DOHH2 (cell line): ENCODE results near the gene TBC1D2.
"Not testable (repeated sequence)": the region's sequence is repeated elsewhere in the genome, so short reads cannot be mapped to it uniquely, and the experiment has no call there.

ENCODE experiments used
- H3F3A ChIP-seq: fragments of 200-600 bp; sonication (generic), shearing (Covaris generic); 2 replicates; pipeline ENCODE4 v1.6.0; 2016; ENCODE audit warnings: antibody characterized with exemption, mild to moderate bottlenecking; ENCODE audit not compliant: control insufficient read depth, insufficient read depth
- H3K27ac ChIP-seq: fragments of 200-600 bp; sonication (generic); 2 replicates; pipeline ENCODE4 v1.5.1; 2014; ENCODE audit warnings: low read depth, mild to moderate bottlenecking, low read length, moderate library complexity
- H3K27me3 ChIP-seq: fragments of 200-600 bp; sonication (generic); 2 replicates; pipeline ENCODE4 v1.6.1; 2014; ENCODE audit warnings: mild to moderate bottlenecking, low read length, mixed read lengths; ENCODE audit not compliant: control insufficient read depth
- H3K36me3 ChIP-seq: fragments of 200-600 bp; sonication (generic); 2 replicates; pipeline ENCODE4 v1.6.1; 2014; ENCODE audit warnings: mild to moderate bottlenecking, low read length, moderate library complexity, mixed read lengths; ENCODE audit not compliant: control insufficient read depth
- H3K4me1 ChIP-seq: fragments of 200-600 bp; sonication (generic); 2 replicates; pipeline ENCODE4 v1.6.1; 2014; ENCODE audit warnings: mild to moderate bottlenecking, low read length, mixed read lengths; ENCODE audit not compliant: control insufficient read depth
- H3K4me2 ChIP-seq: fragments of 200-600 bp; sonication (generic); 2 replicates; pipeline ENCODE4 v1.6.0; 2014; ENCODE audit warnings: mild to moderate bottlenecking, low read length, moderate library complexity
- H3K4me3 ChIP-seq: fragments of 200-600 bp; sonication (generic); 2 replicates; pipeline ENCODE4 v1.5.1; 2014; ENCODE audit warnings: mild to moderate bottlenecking, low read length, mixed read lengths
- H3K79me2 ChIP-seq: fragments of 200-600 bp; sonication (generic); 2 replicates; pipeline ENCODE4 v1.6.1; 2014; ENCODE audit warnings: mild to moderate bottlenecking, low read length, mixed read lengths; ENCODE audit not compliant: control insufficient read depth
- H3K9me2 ChIP-seq: fragments of 200-600 bp; sonication (generic); replicated peaks from 2 replicates; pipeline ENCODE4 v1.6.1; 2014; ENCODE audit warnings: mild to moderate bottlenecking, low read length, mixed read lengths; ENCODE audit not compliant: control insufficient read depth
- H3K9me3 ChIP-seq: fragments of 200-600 bp; sonication (generic); 2 replicates; pipeline ENCODE4 v1.6.1; 2014; ENCODE audit warnings: antibody characterized with exemption, low read length, mixed read lengths; ENCODE audit not compliant: control insufficient read depth, insufficient read depth
- H4K20me1 ChIP-seq: fragments of 200-600 bp; sonication (generic); 2 replicates; pipeline ENCODE4 v1.6.0; 2014; ENCODE audit warnings: low read depth, mild to moderate bottlenecking, antibody characterized with exemption, low read length, moderate library complexity; ENCODE audit not compliant: control insufficient read depth, insufficient read depth
- CTCF ChIP-seq: fragments of 200-600 bp; sonication (generic); IDR thresholded peaks from one replicate; pipeline ENCODE4 v1.5.1; 2014; ENCODE audit warnings: antibody characterized with exemption, mild to moderate bottlenecking, low read depth, low read length; ENCODE audit not compliant: poor library complexity, severe bottlenecking
- EZH2phosphoT487 ChIP-seq: fragments of 200-600 bp; sonication (generic); IDR thresholded peaks from 2 replicates; pipeline ENCODE4 v1.6.1; 2017; ENCODE audit warnings: borderline replicate concordance, mild to moderate bottlenecking, antibody characterized with exemption, low read length, moderate library complexity, mixed read lengths

The TBC1D2 gene

GRCh38 chr9:98175762-98176161, 79.7 kb downstream of the TBC1D2 start:
- H3K27me3 ChIP-seq = no peaks in the 10 kb centered on the region
- H3F3A ChIP-seq = no peaks in the 10 kb centered on the region
- no peaks in the 10 kb centered on the region for H3K4me1 ChIP-seq
- H3K36me3 ChIP-seq = no peaks in the 10 kb centered on the region
- H4K20me1 ChIP-seq = no peaks in the 10 kb centered on the region
- no peak overlapping the region for H3K27ac ChIP-seq
- H3K4me2 ChIP-seq = no peak overlapping the region
- TF ChIP-seq EZH2phosphoT487 (no peak), CTCF (no peak)
- H3K9me2 ChIP-seq = no peaks in the 10 kb centered on the region
- no peaks in the 10 kb centered on the region for H3K79me2 ChIP-seq
- H3K4me3 ChIP-seq = no peak overlapping the region
- H3K9me3 ChIP-seq = no peaks in the 10 kb centered on the region

- H3K4me2 ChIP-seq = no peak overlapping the region
- no peaks in the 10 kb centered on the region for H3K4me1 ChIP-seq
- H3K9me2 ChIP-seq = no peaks in the 10 kb centered on the region
- H3K9me3 ChIP-seq = no peaks in the 10 kb centered on the region
- H3K79me2 ChIP-seq = no peaks in the 10 kb centered on the region
- H4K20me1 ChIP-seq = no peaks in the 10 kb centered on the region
- H3F3A ChIP-seq = no peaks in the 10 kb centered on the region
- no peaks in the 10 kb centered on the region for H3K27me3 ChIP-seq
- no peak overlapping the region for H3K4me3 ChIP-seq
- H3K36me3 ChIP-seq = no peaks in the 10 kb centered on the region
- TF ChIP-seq EZH2phosphoT487 (no peak), CTCF (no peak)
- H3K27ac ChIP-seq = no peak overlapping the region
Measured at GRCh38 chr9:98175028-98175569, 80.3 kb downstream of the TBC1D2 start.

DNA sequence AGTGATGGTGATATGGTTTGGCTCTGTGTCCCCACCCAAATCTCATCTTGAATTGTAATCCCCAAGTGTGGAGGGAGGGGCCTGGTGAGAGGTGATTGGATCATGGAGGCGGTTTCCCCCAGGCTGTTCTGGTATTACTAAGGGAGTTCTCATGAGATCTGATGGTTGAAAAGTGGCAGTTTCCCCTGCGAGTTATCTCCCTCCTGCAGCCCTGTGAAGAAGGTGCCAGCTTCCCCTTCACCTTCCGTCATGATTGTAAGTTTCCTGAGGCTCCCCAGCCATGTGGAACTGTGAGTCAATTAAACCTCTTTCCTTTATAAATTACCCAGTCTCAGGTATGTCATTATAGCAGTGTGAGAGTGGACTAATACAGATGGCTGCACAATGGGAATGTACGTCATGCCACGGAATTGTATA, 80.9 kb downstream of the TBC1D2 start:
- not testable (repeated sequence) for H3K4me2 ChIP-seq, H3F3A ChIP-seq, H4K20me1 ChIP-seq, H3K4me1 ChIP-seq, H3K4me3 ChIP-seq, H3K9me3 ChIP-seq, H3K36me3 ChIP-seq, H3K79me2 ChIP-seq, H3K27me3 ChIP-seq, H3K27ac ChIP-seq, H3K9me2 ChIP-seq

GRCh38 chr9:98173181-98173580, 82.3 kb downstream of the TBC1D2 start:
- no peaks in the 10 kb centered on the region for H3K9me2 ChIP-seq
- peaks cover 12% of the 10 kb centered on the region for H3K4me1 ChIP-seq
- no peak overlapping the region for H3K4me3 ChIP-seq
- H3F3A ChIP-seq = no peaks in the 10 kb centered on the region
- no peaks in the 10 kb centered on the region for H3K9me3 ChIP-seq
- no peak overlapping the region for H3K27ac ChIP-seq
- TF ChIP-seq EZH2phosphoT487 (no peak), CTCF (no peak)
- H3K79me2 ChIP-seq = no peaks in the 10 kb centered on the region
- no peaks in the 10 kb centered on the region for H4K20me1 ChIP-seq
- no peak overlapping the region for H3K4me2 ChIP-seq
- no peaks in the 10 kb centered on the region for H3K36me3 ChIP-seq
- peaks cover 3% of the 10 kb centered on the region; the same call in 1 of the 2 replicates for H3K27me3 ChIP-seq
